GM18861 (cell line): ENCODE measurements around the gene ERG.

ENCODE experiments used
- ATAC-seq: cut with Tn5 transposase; IDR thresholded peaks from one replicate; pipeline ENCODE4 v1.9.1; 2021; ENCODE audit not compliant: unreplicated experiment

ERG gene

DNA sequence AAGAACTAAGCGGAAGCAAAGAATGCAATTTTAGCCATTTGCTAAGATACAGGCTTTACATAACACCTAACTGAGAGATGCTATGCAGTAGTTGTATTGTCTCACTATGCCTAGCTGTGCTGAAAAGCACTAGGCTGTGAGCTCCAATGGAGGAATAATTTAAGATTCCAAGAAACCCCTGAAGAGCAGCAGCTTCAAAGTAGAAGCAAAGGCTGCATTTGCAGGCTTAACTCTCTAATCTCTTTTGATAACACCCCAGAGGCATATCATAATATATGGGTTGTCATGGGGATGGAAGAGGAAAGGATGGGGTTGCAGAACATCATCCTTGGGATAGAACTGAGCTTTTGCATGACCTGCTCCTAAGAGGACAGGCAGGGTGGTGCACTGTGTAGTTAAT is 102.0 kb downstream of the ERG start:
- no peak for ATAC-seq

DNA sequence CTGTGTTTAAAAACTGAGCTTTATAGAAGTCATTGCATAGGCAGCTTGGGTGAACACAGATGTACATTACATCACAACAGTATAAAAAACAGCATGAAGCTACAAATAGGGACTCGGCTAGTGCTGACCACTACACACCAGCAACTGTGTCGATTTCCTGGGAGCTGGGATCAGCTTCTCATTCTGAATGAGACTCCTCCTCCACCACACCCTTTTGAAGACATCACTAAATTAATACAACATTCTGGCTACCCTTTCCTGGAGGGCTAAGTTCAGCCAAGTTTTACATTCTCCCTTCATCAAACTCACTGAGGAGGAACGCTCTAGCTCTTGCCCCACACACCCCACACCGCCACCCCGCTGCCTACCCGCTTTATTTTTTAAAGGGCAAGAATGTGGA is 102.7 kb downstream of the ERG start:
- ATAC-seq, result no peak

DNA sequence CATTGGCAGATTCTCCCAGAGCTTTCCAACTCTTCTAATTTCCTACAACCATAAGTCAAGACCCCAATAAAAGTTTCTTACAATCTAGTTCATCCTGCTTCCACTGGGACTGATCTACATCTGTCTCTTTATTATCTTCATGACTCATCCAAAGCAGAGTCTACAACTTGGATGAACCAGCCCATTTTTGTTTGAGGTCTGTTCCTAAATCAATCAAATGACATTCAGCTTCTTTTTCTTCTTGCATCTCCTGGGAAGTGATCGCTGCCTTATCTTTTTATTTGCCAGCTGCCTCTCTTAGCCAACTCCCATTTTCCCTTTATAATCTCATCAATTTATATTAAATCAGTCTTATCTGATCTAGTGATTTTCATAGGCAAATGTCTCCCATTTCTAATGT is 105.6 kb downstream of the ERG start:
- no peak for ATAC-seq

DNA sequence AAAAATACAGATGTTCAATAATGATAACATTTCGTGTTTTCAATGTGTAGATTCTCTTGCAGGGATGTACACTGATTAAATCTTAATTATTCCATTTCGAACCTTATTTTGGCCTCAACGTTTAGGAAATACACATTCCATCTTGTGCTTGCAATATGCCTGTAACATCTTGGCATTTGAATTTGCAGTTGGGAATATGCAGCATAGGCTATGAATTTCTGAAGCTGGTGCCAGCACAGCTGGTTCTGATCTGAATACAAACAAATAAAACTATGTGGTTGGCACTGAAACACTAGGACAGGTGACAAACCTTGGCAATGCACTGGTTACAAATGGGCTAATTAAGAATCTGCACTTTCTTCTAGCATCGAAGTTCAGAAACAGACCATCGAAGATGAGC is 108.4 kb downstream of the ERG start:
- ATAC-seq, result no peak

DNA sequence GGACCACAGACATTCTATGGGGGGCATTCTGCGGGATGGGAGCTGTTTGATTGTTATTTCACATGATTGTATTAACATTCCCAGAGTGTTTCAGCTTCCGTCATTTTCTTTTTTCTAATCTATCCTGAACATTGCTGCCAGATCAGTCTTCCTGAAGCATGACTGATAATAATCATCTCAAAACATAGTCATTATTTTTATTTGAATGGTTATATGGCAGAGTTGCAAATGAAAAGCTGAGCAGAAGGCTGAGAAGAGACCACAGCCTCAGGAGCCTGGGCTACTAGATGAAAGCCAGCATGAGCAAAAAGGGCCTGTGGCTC is 109.0 kb downstream of the ERG start:
- ATAC-seq, result no peak

DNA sequence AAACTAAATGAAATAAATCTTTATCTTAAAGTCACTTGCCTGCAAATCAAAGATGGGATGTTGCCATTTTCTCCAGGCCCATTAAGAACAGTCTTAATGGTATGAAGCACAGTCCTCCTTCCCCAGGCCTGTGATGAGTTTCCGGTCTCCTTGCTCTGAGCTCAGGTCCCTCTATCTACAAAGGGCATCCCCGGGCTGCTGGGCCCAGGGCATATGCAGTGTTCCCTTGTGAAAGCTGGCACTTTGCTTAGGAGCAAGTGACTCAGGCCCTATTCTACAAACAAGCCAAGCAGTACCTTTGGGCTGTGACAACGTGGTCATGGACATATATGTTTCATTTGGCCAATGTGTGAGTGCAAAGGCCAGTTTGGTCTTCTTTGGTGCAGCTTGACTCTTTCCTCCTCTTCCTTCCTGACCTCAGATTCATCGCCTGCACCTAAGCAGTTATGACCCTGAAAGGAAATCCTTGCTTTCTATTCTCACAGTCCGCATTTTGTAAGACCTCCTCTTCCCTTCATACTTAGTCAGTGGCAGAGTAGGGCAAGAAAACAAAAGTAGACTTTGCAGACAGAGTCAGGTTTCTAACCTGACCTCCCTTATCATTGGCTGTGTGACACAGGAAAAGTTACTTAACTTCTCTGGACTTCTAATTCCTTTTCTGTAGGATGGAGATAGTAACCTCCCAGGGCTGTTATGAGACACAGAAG is 109.5 kb downstream of the ERG start:
- no peak for ATAC-seq

DNA sequence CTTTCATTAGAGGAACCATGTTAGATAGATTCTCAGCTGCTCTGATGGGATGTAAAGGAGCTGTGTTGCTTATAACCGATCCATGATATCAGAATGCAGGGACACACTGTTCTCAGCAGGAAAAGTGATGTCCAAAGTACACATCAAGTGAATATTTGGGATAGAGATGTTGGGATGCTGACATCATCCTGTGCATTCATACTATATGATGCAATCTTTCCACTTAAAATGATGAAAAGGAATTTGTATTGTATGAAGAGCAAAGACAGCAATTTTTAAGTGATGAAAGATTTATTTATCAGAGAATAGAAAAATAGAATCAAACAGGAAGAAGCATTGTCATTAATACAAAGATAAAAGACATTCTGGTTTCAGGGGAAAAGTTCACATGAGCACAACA is 110.1 kb downstream of the ERG start:
- no peak for ATAC-seq

DNA sequence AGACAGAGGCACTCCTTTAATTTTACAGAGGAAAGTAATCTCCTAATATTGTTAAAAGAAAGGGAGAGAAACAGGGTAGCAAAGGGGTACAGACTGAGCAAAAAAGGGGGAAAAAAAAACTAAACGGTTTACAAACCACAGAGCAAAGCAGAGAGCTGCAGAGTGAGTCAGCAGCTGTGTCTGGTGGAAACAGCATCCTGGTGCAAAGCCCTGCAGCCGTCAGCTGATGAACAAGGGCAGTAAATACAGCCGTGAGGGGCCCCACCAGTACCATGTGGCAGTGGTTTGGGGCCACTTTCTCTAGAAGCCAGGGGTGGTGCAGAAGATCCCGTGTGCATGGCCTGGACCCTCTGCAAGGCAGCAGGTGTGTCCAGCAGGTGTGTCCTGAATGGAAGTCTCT is 111.3 kb downstream of the ERG start:
- ATAC-seq, result no peak

DNA sequence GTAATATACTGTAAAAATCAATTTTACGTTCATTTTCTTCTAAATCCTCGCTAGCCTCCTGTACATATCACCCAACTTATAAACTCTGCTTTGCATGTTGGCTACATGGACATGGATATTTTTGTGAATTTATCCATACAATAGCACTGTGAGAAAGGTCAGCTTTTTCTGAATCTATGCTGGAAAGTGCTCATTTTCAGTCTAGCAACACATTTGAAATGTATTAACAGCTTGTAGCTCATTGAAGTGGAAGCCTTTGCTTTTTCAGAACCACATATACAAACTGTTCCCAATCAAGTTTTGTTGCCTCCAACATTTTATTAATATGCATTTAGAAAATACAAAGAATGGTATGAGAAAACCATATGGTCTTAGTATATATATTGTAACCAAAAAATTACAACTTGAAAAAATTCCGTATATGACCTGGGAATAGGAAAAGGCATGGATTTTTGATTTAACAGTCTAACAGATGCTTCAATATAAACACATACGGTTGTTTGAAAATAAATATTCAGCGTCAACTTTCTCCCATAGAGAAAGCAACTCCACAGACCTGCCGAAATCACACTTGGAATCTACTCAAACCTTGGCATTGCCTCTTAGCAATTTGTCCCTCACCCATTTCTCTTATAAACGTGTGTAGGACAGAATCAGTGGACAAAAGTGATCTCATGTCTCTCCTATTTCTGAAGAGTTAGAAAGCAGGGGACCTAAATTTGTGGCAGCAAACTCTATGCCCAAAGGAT is 112.7 kb downstream of the ERG start:
- no peak for ATAC-seq

DNA sequence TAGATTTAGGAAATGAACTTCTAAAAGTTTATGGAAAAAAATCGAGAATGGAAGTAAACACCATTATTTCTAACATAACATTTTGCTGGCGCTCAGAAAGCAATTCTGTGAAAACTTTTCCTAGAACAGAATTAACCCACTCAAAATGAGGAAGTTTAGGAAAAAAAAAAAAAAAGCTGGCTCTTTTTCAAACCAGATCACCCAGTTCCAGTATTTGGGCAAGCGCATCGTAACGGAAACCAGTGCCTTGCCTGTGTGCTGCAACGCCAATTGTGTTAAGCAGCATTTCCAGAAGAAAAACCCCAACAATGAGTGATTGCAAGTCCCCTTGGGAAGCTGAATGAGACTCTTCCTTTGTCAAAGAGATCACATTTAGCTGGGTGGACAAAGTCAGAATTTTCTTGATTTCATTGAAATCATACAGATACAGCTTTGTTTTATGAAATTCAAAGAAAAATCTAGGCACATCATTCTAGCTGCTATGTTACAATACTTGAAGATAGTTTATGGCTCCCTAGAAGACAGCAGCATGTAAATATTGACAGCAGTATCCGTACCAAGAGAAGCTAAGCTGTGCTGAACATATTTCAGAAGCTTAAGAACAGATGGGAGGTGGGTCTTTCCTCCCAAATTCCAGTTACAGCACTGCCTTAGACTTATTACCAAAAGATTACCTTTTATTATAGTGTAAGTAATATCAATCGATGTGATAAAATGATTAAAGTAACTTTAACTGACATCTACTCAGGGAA is 113.4 kb downstream of the ERG start:
- ATAC-seq, result no peak

DNA sequence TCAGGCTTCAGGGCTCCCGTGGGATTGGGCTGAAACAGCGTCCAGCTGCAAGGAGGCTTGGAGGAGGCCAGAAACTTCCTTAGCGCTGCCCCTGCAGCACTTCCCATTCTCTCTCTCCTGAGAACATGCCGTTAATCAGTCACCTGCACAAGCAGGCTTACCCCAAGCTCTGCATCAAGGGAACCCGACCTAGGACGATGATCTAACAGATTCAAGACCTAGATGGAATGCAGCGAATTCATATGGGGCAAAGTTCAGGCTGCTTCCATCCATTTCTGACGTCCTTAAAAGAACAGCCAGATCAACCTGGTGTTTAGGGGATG is 114.1 kb downstream of the ERG start:
- ATAC-seq, result no peak

DNA sequence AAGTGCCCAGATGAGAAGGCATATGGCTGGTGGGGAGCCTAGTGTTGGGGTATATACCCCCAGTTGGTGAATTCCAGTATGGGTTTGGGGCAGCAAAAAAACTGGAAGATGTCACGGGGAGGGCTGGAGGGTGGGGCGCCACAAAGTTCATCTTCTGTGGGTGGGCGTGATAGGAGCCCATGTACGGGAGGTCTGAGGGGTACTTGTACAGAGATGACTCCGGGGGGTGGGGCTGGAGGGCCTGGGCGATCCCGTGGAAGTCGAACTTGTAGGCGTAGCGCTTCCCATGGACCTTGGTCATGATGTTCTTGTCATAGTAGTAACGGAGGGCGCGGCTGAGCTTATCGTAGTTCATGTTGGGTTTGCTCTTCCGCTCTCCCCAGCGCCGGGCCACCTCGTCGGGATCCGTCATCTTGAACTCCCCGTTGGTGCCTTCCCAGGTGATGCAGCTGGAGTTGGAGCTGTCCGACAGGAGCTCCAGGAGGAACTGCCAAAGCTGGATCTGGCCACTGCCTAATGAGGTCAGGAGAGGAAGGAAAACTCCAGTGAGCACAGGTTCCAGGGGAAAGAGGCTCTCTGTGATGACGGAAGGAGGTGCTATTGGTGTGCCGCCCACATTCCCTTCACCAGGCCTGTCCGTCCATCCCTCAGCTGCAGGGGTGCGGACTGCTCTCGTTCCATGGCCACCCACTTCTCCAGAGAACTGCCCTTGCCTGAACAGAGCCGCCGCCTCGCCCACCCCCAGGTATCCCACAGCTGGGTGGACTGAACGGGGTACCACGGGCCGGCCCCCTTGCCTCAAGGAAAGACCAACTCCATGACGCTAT is 114.7 kb downstream of the ERG start:
- no peak for ATAC-seq

DNA sequence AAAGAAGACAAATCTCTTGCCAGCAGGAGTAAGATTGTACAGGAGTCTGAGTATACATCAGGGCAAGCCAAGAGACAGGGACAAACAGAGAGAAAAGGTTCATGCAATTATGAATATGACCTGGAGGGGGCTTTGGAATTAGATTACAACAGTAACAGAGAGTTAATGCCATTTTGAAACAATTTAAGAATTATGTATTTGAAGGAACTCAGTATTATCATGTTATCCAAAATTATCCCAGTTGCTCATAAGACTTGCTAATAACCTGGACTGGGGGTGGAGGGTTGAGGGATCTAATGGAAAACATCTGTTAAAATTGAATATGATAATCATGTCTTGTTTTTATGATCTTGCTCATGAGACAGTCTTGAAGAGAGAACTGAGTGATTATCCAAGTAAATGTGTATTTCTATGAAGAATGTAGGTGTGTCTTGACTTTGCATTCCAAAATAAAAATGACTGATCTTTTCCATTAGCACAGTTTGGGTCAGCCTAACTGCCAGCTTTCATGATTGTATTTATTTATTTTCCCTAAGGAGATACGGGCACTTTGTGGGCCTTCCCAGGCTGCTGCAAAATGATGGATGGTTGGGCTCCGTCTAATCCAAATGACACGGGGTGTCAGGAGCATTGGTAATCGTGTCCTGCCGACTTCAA is 117.7 kb downstream of the ERG start:
- ATAC-seq, result no peak

DNA sequence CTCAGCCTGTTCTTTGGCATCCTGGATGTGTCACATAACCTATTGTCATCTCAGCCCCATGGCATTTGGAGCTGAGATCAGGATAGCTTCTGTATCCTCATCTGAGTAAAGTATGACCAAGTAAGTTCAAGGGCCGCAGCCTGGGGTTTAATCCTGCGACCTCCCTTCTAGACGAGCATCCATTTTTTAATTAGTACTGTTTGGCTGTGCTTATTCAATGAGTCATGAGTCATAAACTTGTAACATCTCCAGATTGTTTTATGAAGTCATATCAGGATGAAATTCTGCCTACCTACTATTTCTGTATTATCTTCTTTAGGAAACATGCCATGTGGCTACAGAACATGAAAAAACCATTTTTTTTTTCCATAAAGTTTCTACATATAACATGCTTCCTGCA is 119.1 kb downstream of the ERG start:
- no peak for ATAC-seq

DNA sequence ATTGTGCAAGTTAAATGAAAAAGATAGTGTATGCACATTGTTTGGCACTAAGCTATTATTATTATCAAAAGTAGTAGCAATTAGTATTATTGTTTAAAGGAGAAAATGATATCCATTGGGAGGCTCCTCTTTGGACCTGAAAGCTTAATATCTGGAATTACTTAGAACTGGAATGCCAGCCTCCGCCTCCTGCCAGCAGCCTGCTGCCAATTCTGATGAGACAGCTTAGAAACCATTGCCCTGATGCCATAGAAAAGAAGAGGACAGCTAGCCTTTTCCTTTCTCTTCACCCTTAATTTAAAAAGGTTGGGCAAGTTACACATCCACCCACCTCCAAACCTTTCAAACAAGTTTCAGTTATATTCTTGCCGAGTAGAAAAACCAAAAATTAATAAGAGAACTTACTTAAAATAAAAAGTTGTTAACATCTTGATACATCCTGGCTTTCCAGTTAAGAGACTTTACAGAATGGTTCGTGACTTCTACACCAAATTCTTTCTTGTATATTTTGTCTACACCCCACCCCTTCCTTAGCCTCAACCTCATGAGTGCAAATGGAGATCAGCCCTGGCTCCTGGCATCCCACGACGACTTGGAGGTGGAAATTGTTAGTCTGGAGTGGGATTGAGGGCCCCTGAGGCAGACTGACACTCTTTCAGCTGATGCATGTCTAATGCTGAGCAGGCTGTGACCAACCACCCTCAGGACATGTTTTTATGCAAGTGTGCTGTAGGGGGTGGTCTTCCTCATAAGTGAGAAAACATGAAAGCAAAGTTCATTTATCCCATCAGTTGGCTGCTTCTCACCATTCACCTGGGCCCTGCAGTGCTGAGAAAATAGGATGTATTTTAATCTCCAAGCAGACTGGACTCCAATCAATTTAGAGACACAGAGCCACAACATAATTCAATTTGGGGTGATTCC is 120.8 kb downstream of the ERG start:
- ATAC-seq, result no peak

DNA sequence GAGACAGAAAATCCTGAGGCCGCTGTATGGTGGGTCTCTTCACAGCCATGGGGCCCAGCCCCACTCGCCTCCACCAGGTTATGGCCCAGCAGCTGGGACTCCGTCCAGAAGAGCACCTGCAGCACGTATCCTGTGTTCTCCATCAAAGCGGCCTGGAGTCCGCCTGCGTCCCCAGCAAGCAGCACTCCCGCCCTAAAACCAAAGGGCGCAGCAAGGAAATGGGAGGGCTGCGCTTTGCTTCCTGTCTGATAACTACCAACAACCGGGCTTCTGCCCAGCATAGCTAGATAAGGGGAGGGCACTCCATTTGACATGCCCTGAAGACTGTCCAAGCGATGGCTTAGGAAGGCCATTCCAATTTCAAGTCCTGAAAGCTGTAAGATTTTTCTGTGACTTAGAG is 121.6 kb downstream of the ERG start:
- no peak for ATAC-seq

DNA sequence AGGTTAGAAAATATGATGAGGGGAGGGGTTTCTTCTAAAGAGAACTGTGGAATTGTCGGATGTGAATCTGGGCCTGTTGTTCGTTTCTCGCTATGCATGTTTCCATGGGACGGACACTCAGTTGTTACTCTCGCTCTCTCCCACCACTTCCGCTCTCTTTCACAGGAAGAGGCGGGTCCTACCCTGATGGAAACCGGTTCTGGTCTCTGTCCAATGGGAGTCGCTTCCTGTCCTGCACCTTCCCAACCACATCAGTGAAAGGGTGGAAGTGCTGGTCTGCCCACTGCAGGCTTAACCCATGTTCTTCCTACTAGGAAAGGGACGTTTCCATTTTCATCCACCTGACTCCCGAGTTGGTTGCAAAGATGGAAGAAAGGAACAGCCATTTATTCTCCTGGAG is 122.0 kb downstream of the ERG start:
- ATAC-seq, result no peak

DNA sequence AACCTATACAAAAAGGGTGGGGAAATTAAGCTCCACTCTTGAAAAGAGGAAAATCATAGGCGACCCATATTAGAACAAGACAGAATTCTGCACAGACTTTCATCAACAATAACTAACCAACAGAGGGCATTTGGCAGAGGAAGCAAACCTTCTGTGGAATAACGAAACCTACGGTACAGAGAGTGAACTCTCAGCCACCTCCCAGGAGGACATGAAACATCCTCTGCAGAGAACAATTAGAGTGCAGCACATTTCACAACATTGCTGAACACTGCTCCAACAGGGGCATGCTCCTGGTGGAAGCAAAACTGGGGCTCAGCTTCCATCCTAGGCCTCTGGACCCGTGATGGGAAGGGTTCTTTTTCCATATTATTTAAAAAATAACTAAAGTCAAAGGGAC is 130.6 kb downstream of the ERG start:
- ATAC-seq, result no peak

DNA sequence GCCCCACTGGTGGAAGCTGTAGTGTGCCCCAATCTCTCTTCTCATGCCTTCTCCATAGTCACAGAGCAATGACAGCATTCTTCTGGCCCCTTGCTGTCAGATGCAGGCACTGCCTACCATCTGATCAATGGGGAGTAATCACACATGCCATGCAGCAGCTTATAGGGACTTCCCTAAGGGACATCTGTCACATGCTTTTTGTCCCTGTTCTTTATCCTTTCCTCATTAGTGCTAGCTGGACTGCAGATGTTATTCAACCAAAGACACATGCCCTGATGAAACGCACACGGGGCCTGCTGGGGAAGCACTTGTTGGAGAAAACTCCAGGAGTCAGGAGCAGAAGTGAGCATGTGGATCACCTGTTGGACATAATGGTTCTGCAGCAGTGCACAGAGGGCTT is 132.8 kb downstream of the ERG start:
- no peak for ATAC-seq

DNA sequence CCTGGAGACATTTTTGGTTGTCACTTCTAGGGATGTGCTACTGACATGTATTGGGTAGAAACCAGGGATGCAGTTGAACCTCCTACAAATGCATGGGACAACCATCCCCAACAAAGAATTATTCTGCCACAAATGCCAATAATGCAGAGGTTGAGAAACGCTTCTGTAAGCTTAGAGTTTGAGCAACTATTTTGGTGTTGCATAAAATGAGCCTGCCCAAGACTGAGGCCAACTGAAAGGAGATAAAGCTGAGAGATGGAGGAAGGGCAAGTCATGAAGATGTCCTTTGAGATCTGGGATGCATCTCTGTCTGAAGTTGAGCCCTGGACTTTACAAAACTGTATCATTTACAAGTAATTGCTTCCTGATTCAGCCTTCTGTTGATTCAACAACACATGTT is 134.6 kb downstream of the ERG start:
- ATAC-seq, result no peak
